ENCODE results near the gene RAB32.
A peak's percentile ranks its signal among the peaks of the same experiment; 100 is the strongest.

RAB32 gene

DNA sequence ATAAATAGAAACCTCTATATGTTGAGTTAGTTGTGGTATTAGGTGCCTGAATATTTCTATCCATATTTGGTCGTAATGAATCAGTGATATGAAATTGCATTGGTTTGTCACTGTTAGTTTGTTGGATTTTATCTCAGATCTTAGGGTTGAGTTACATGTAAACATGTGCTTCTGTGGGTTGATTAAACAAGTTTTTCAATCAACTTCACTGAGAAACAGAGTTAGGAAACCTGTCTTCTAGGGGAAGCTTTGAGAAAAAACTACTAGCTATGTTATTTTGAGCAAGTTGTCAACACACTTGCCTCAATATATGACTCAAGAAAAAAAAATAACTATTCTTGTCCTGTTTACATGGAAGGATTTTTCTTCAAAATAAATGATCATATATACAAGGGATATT, 40.3 kb downstream of the RAB32 start:
- DNase-seq = no peak

- no peak for DNase-seq
Observed at GRCh38 chr6:146587459-146587858, 43.8 kb downstream of the RAB32 start.

GRCh38 chr6:146590492-146590891, 46.9 kb downstream of the RAB32 start:
- no peak for DNase-seq

DNA sequence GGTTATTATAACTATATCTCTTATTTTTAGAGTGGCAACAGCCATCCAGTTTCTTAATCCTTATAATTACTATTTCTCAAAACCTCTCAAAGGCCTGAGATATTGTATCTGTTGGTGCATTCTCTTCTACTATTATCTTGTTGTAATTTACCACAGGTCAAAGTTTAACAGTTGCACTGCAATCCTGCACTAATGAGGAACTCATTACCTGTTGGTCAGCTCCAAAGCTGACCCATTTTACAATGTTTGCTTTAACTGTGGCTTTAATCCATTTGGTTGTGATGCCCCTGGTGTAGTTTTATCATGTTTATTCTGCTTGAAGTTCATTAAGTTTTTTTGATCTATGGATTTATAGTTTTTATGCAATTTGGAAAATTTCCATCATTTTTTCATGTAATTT, 48.8 kb downstream of the RAB32 start:
- DNase-seq = no peak

- peak in 1 of 2 donors; percentile 5 for DNase-seq
Observed at GRCh38 chr6:146593986-146594385, 50.4 kb downstream of the RAB32 start.

- DNase-seq = peak in 1 of 2 donors; percentile 19
Observed at GRCh38 chr6:146594495-146594894, 50.9 kb downstream of the RAB32 start.

GRCh38 chr6:146595972-146596731, 52.5 kb downstream of the RAB32 start:
- peak in 1 of 2 donors; percentile 25 for DNase-seq

DNA sequence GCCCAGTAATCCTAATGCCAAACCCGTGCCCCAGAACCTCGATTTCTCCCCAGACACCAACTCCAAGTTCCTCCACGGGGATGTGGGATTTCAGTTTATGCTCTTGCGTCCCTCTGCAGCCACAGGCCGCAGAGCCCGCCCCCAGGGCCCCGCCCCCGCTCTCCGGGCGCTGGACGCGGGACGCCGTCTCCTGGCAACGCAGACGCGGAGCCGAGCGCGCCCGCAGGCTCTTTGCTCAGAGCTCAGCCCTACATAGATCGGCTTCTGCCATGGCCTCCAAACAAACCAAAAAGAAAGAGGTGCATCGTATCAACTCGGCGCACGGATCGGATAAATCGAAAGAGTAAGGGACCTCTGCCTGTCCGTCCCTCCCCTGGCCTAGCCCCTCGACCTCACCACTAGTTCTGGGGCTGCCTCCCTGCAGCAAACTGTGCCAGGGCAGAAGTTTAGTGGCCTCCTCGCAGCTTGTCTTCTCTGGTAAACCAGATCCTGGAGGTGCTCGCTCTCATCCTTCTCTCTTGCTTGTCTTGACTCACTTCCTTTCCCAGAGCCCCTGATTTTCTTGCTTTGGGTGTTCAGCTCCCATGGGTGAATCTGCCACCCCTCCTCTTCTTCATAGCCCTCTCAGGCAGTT, 55.3 kb downstream of the RAB32 start, which contains the start of gene ADGB:
Gene ADGB, plus strand, starts transcription at position 201 of the 634 bp plus-strand sequence. Its CDS starts 69 bp downstream, at position 270.
- peak in 1 of 2 donors; percentile 39 for DNase-seq

DNA sequence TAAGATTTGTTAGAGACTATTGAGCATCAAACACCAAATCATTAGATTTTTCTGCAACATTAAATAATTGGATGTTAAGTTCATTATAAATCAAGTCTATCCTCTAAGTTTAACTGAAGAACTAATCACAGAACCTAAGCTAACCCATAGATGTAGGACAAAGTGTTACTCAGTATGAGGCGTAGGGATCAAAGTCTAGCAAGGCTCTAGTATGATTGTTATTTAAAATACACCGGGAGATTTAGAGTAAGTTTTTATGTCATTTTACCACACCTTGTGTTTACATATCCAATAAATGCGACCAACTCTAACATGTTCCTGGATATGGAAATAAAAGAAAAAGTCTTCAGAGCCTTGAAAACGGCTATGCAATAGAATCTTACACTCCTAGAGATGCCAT, 57.7 kb downstream of the RAB32 start:
- DNase-seq = no peak

GRCh38 chr6:146602526-146602925, 58.9 kb downstream of the RAB32 start:
- no peak for DNase-seq

All from hippocampal formation (tissue), 2 donors.